ENCODE measurements around the gene FAM151B. TPM values are rescaled to one million over a fixed set of nuclear protein-coding genes. Genes with fewer than 3 reads are reported as not detected.
A peak's percentile ranks its signal among the peaks of the same experiment; 100 is the strongest.

FAM151B gene
- total and polyA plus RNA-seq, 2 of the 13 experiments (the other 11 are each of a cell fraction or from before 2014, with no cell fraction given): 0.61 to 1.0 TPM

DNA sequence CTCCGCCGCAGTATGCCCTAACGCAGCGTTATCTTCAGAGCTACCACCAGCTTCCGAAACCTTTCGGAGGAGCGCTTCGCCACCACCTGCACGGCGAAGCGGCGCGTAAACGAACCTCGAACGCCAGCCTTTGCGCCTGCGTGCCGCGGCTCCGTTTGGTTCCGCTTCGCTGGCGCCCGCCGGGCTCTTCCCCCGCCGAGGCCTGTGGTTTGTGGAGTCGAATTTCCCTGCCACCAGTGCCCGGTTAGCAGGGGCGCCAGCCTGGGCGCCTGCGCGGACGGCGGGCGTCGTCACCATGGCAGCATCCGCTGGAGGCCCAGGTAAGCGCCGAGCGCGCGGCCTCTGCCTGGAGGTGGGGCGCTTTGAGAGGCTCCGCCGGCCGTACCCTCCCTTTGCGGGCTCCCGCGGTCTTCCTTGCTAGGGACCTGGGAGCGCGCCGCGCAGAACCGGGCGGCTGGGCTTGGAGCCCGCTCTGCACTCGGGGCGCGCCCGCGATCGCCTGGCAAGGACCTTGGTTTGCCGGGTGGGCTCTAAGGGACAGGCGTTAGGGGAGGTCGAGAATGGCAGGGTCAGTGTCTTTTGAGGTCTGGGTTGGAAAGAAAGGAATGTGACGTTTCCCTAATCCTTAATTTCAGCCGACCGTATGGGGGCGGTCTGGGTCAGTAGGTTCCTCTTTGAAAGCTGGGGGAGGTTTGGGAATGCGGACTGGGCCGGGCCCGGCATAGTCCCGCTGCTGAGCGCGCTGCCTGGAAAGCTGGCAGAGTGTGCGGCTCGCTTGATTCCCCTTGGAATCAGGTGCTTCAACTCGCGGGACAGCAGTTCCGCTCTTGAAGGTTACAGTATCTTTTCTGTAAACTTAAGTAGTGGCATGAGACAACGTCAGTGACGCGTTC lies at the start of gene FAM151B (continued):
- TF ChIP-seq ZNF609 (CRISPR knock-in tag; IDR thresholded peaks at IDR 0.05; ENCODE audit: borderline replicate concordance) (peak; percentile 57), SP140L (CRISPR knock-in tag; IDR thresholded peaks at IDR 0.05; ENCODE audit: borderline replicate concordance) (0 out of 2 replicates have a peak, but pooled peaks have one; percentile 11), PLRG1 (conservative IDR thresholded peaks at IDR 0.05) (no peak), THAP11 (CRISPR knock-in tag; IDR thresholded peaks at IDR 0.05) (peak; percentile 29), MLXIP (CRISPR knock-in tag; IDR thresholded peaks at IDR 0.05; ENCODE audit: borderline replicate concordance) (no peak), FOSL2 (CRISPR knock-in tag; IDR thresholded peaks at IDR 0.05) (peak; percentile 14; the same call in 1 of the 2 replicates), CEBPG (CRISPR knock-in tag; IDR thresholded peaks at IDR 0.05) (0 out of 2 replicates have a peak, but pooled peaks have one; percentile 4), ZSCAN29 (CRISPR knock-in tag; conservative IDR thresholded peaks at IDR 0.05) (0 out of 2 replicates have a peak, but pooled peaks have one; percentile 36), ZNF124 (CRISPR knock-in tag; IDR thresholded peaks at IDR 0.05) (peak; percentile 61; the same call in 1 of the 2 replicates), BATF2 (CRISPR knock-in tag; IDR thresholded peaks at IDR 0.05) (no peak), CAMTA2 (CRISPR knock-in tag; IDR thresholded peaks at IDR 0.05; ENCODE audit: borderline replicate concordance) (no peak), ZNF7 (CRISPR knock-in tag; IDR thresholded peaks at IDR 0.05) (0 out of 2 replicates have a peak, but pooled peaks have one; percentile 29)
- TF ChIP-seq, protein P1, sequence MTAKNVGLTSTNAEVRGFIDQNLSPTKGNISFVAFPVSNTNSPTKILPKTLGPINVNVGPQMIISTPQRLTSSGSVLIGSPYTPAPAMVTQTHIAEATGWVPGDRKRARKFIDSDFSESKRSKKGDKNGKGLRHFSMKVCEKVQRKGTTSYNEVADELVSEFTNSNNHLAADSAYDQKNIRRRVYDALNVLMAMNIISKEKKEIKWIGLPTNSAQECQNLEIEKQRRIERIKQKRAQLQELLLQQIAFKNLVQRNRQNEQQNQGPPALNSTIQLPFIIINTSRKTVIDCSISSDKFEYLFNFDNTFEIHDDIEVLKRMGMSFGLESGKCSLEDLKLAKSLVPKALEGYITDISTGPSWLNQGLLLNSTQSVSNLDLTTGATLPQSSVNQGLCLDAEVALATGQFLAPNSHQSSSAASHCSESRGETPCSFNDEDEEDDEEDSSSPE (CRISPR knock-in tag; IDR thresholded peaks at IDR 0.05): peak; percentile 92
- TF ChIP-seq, protein P2, sequence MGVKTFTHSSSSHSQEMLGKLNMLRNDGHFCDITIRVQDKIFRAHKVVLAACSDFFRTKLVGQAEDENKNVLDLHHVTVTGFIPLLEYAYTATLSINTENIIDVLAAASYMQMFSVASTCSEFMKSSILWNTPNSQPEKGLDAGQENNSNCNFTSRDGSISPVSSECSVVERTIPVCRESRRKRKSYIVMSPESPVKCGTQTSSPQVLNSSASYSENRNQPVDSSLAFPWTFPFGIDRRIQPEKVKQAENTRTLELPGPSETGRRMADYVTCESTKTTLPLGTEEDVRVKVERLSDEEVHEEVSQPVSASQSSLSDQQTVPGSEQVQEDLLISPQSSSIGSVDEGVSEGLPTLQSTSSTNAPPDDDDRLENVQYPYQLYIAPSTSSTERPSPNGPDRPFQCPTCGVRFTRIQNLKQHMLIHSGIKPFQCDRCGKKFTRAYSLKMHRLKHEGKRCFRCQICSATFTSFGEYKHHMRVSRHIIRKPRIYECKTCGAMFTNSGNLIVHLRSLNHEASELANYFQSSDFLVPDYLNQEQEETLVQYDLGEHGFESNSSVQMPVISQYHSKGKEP (CRISPR knock-in tag; IDR thresholded peaks at IDR 0.05): 0 out of 2 replicates have a peak, but pooled peaks have one; percentile 50

All from HepG2 (cell line).